Activated T-cell treated with anti-CD3 and anti-CD28 coated beads, Interleukin-2, amount 50 U/mL, for 72 hours (primary cell): ENCODE data around the gene KIAA1755. TPM values are rescaled to one million over a fixed set of nuclear protein-coding genes. Genes with fewer than 3 reads are reported as not detected.

ENCODE experiments used
- ATAC-seq, 2 donors: fragments of 150-1000 bp; cut with Tn5 transposase; replicated peaks in 1 of 2; 2 replicates each; pipeline ENCODE4 v1.10.0; 2021; ENCODE audit warnings: moderate library complexity in 2 of 2, mild to moderate bottlenecking in 1 of 2
- DNase-seq, 2 donors: peaks; one replicate each; pipeline ENCODE4 v3.0.0; 2021 to 2022; ENCODE audit warnings: mixed read lengths in 1 of 2
- H3K27ac Mint-ChIP-seq: one replicate; pipeline ENCODE4 v1.8.0; 2022; ENCODE audit warnings: mild to moderate bottlenecking, moderate library complexity, mixed read lengths
- H3K27me3 Mint-ChIP-seq: one replicate; pipeline ENCODE4 v1.8.0; 2022; ENCODE audit warnings: low read depth, mixed read lengths
- H3K36me3 Mint-ChIP-seq, 2 donors: one replicate each; pipeline ENCODE4 v1.8.0; 2022; ENCODE audit warnings: mixed read lengths in 2 of 2, mild to moderate bottlenecking in 1 of 2; ENCODE audit not compliant: insufficient read depth in 2 of 2
- H3K4me1 Mint-ChIP-seq: one replicate; pipeline ENCODE4 v1.8.0; 2022; ENCODE audit warnings: low read depth, mixed read lengths
- H3K4me3 Mint-ChIP-seq, 2 donors: one replicate each; pipeline ENCODE4 v1.8.0; 2022; ENCODE audit warnings: mild to moderate bottlenecking in 2 of 2, mixed read lengths in 2 of 2, moderate library complexity in 2 of 2
- H3K9me3 Mint-ChIP-seq, 2 donors: one replicate each; pipeline ENCODE4 v1.8.0; 2022; ENCODE audit warnings: mixed read lengths in 2 of 2
- total RNA-seq, 2 donors: library from RNA; stranded (reverse); gene quantifications; one replicate each; pipeline ENCODE4 v1.2.3, GENCODE V29; 2022

KIAA1755 gene
- total RNA-seq, 2 donors from 2014 or later = not detected

GRCh38 chr20:38202153-38202981 is 58.2 kb downstream of the KIAA1755 start:
- no peak overlapping the region for H3K27ac Mint-ChIP-seq
- DNase-seq (no peak), ATAC-seq (no peak)
- no peaks in the 10 kb centered on the region for H3K27me3 Mint-ChIP-seq
- no peaks in the 10 kb centered on the region for H3K4me1 Mint-ChIP-seq
- H3K36me3 Mint-ChIP-seq = no peaks in the 10 kb centered on the region
- H3K4me3 Mint-ChIP-seq = no peak overlapping the region
- no peaks in the 10 kb centered on the region for H3K9me3 Mint-ChIP-seq

GRCh38 chr20:38201356-38201755 is 59.2 kb downstream of the KIAA1755 start:
- no peaks in the 10 kb centered on the region for H3K9me3 Mint-ChIP-seq
- ATAC-seq (no peak), DNase-seq (no peak)
- H3K4me1 Mint-ChIP-seq = no peaks in the 10 kb centered on the region
- no peaks in the 10 kb centered on the region for H3K27me3 Mint-ChIP-seq
- H3K27ac Mint-ChIP-seq = no peak overlapping the region
- no peaks in the 10 kb centered on the region for H3K36me3 Mint-ChIP-seq
- no peak overlapping the region for H3K4me3 Mint-ChIP-seq

DNA sequence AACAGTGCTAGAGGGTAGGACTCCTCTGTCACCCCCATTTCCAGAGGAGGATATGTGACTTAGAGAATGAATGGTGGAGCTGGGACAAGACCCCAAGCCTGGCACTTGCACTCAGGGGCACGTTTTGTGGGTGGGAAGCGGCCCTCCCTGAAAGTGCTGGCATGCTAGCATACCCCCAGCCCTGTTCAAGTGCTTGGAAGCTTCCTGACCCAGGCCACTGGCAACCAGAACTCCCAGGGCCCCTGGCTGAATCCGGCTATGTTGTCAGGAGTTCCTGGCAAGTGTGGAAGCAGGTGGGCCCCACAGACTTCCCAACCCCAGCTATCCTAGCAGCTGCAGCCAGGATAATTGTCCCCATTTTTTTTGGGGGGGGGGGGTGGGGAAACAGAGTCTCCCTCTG is 59.9 kb downstream of the KIAA1755 start:
- Mint-ChIP-seq H3K4me1 (no peaks in the 10 kb centered on the region), H3K36me3 (no peaks in the 10 kb centered on the region), H3K27ac (no peak overlapping the region), H3K9me3 (no peaks in the 10 kb centered on the region), H3K4me3 (no peak overlapping the region), H3K27me3 (no peaks in the 10 kb centered on the region)
- ATAC-seq = no peak
- no peak for DNase-seq

GRCh38 chr20:38199501-38200390 is 60.8 kb downstream of the KIAA1755 start:
- H3K27ac Mint-ChIP-seq = no peak overlapping the region

DNA sequence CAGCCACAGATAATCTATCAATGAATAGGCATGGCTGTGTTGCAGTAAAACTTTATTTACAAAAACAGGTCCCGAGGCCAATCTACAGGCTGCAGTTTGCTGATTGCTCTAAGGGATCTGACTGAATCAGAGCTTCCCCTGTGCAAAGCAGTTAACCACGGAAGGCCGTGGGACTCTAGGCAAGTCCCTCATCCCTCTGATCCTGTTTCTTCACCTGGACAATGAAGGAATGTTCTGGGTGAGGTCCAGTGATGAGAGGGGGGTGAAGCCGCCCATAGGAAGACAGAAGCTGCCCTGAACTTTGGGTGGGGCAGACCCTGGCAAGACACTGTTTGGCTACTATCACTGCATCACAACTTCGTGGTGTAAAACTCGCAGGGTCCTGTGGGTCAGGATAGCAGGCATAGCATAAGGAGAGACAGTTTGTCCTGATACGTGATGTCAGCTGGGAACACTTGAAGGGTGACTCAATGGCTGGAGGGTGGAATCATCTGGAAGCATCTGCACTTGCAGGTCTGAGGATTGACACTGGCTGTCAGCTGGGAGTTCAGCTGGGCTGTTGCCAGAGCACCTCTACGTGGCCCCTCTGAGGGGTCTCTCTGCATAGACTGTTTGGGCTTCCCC is 62.2 kb downstream of the KIAA1755 start:
- DNase-seq = no peak
- no peak for ATAC-seq
- Mint-ChIP-seq H3K27me3 (no peaks in the 10 kb centered on the region), H3K36me3 (no peaks in the 10 kb centered on the region), H3K27ac (no peak overlapping the region), H3K9me3 (peaks cover 2% of the 10 kb centered on the region in 2 donors), H3K4me3 (no peak overlapping the region), H3K4me1 (no peaks in the 10 kb centered on the region)

More at GRCh38 chr20:38199501-38200390, 60.8 kb downstream of the KIAA1755 start:
- DNase-seq = no peak
- no peak for ATAC-seq
- no peak overlapping the region for H3K4me3 Mint-ChIP-seq
- no peaks in the 10 kb centered on the region for H3K36me3 Mint-ChIP-seq
- H3K9me3 Mint-ChIP-seq = no peaks in the 10 kb centered on the region
- H3K27me3 Mint-ChIP-seq = no peaks in the 10 kb centered on the region
- no peaks in the 10 kb centered on the region for H3K4me1 Mint-ChIP-seq

DNA sequence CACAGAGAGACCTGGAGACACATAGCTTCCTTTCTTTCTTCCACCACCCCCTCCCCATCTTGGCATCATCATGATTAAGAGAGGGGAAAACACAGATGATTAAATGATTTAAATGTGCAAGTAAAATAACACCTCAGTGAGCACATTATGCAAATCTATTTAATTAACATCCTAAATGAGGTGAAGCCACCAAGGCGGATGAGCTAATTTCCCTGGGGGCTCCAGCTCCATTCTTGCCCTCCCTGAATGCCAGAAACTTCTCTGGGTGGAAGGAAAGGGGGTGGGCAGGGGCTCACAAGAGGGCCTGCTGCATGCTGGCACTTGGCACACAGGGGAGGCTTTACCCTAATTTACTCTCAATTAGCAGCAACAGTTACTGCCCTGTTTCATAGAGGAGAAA is 62.9 kb downstream of the KIAA1755 start:
- ATAC-seq = no peak

DNA sequence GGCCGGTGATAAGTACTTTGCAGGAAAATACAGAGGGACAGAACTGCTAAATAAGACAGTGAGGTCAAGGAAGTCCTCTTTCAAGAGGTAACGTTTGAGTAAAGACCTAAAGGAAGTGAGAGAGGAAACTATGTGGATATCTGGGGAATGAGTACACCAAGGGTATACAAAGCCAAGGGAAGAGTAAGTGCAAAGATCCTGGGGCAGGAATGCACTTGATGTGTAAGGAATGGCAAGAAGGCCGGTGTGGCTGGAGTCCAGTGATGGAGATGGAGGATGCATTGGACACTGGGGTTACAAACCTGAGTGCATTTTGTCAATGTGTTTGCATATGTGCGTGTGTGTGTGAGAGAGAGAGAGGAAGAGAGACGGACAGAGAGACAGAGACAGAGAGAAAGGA is 63.3 kb downstream of the KIAA1755 start:
- no peak for ATAC-seq
- H3K27me3 Mint-ChIP-seq = no peaks in the 10 kb centered on the region
- peaks cover 2% of the 10 kb centered on the region in 2 donors for H3K9me3 Mint-ChIP-seq
- H3K4me3 Mint-ChIP-seq = no peak overlapping the region
- H3K36me3 Mint-ChIP-seq = no peaks in the 10 kb centered on the region
- no peak overlapping the region for H3K27ac Mint-ChIP-seq
- no peak for DNase-seq
- no peaks in the 10 kb centered on the region for H3K4me1 Mint-ChIP-seq

More for the DNA sequence above, 62.9 kb downstream of the KIAA1755 start:
- H3K9me3 Mint-ChIP-seq = peaks cover 2% of the 10 kb centered on the region in 2 donors
- no peak overlapping the region for H3K4me3 Mint-ChIP-seq
- H3K4me1 Mint-ChIP-seq = no peaks in the 10 kb centered on the region
- no peaks in the 10 kb centered on the region for H3K36me3 Mint-ChIP-seq
- no peak overlapping the region for H3K27ac Mint-ChIP-seq
- no peak for DNase-seq
- H3K27me3 Mint-ChIP-seq = no peaks in the 10 kb centered on the region

DNA sequence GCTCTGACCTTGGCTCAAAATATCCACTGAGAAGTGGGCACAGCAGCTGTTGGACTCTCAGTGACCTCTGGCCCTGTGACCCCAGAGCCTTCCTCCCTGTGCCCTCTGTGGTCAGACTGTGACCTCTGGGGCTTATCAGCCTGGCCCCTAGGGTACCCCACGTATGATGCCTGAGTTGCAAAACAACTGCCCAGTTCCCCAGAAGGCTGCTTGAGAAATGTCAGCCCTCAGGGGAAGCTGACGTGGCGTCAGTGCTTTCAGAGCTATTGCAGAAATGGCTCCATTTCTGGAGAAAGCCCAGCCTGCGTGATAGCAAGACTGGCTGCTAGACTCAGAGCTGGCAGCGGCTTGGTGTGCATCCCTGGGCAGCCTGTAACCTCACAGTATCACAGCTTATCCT is 63.9 kb downstream of the KIAA1755 start:
- DNase-seq (no peak), ATAC-seq (no peak)
- Mint-ChIP-seq H3K4me3 (no peak overlapping the region), H3K36me3 (no peaks in the 10 kb centered on the region), H3K27ac (no peak overlapping the region), H3K4me1 (no peaks in the 10 kb centered on the region), H3K27me3 (no peaks in the 10 kb centered on the region), H3K9me3 (peaks cover 2% of the 10 kb centered on the region in 2 donors)

DNA sequence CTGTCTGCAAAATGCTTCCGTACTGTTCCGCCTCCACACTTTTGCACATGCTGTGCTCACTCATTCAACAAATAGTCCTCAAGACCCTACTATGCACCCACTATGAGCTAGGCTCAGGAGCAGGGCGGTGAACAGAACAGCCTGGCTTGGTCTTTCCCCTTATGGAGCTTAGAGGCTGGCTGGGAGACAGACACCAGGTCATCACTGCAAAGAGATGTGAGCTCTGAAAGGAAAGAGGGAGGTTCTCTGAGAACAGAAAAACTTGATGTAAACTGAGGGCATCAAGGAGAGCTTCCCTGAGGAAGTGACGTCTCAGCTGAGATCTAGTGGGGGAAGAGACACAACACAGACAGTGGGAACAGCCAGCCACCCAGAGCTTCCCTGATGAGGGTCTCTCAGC is 64.5 kb downstream of the KIAA1755 start:
- DNase-seq = no peak
- Mint-ChIP-seq H3K27ac (no peak overlapping the region), H3K4me1 (no peaks in the 10 kb centered on the region), H3K9me3 (peaks cover 2% of the 10 kb centered on the region in 2 donors), H3K27me3 (no peaks in the 10 kb centered on the region), H3K36me3 (no peaks in the 10 kb centered on the region), H3K4me3 (no peak overlapping the region)
- ATAC-seq = no peak

- ATAC-seq (no peak), DNase-seq (no peak)
- Mint-ChIP-seq H3K27me3 (no peaks in the 10 kb centered on the region), H3K4me1 (no peaks in the 10 kb centered on the region), H3K4me3 (no peak overlapping the region), H3K36me3 (no peaks in the 10 kb centered on the region), H3K9me3 (peaks cover 2% of the 10 kb centered on the region in 2 donors), H3K27ac (no peak overlapping the region)
These were observed 65.0 kb downstream of the KIAA1755 start for GRCh38 chr20:38195521-38195920.

DNA sequence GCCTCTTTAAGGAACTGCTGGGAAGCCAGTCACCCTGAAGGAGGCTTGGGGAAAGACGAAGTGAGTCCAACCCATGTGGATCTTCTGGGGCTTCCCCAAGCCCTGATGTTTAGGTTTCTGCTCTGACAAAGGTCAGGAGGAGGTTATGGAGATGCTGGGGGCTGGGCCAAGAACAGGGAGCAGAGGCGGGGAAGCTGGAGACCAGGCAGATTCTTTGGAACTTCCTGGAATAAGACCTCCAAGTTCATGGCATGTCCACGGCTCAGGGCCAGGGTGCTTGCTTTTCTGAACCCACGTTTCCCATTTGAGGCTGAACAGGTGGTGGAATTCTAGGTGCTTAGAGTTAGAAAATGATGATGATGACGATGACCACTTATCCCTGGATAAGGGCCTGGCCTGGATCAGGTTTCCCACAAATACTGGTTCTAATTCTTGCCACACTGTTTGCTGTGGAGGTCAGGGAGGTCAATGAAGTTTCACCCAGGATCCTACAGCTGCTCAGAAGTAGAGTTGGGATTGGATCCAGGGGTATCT is 65.5 kb downstream of the KIAA1755 start:
- no peak for ATAC-seq
- H3K9me3 Mint-ChIP-seq = peaks cover 2% of the 10 kb centered on the region in 2 donors
- H3K27ac Mint-ChIP-seq = no peak overlapping the region

DNA sequence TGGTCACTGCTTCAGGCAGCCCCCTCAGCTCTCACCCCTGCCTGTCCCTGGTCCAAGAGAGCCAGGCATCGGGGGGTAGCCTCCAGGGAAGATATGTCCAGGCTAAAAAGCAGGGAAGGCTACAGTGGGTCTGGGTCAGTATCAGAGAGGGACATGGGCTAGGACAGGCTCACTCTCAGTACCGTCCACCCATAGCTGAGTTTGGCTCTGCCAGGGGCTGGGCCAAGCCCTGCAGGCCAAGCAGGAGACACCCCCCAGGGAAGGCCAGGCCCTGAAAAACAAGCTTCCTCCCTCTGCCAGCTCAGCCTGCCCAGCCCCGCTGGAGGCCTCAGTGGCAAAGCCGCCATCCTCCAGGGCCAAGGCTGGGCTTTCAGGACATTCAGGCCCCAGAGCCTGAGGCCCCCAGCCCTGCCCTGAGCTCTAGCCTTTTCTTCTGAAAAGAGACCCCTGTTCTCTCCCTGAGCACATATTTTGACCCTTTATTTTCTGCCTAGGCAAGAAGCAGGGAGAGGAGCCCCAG is 66.9 kb downstream of the KIAA1755 start:
- H3K27me3 Mint-ChIP-seq = no peaks in the 10 kb centered on the region
- peaks cover 2% of the 10 kb centered on the region in 2 donors for H3K9me3 Mint-ChIP-seq
- no peak overlapping the region for H3K4me3 Mint-ChIP-seq
- ATAC-seq (no peak), DNase-seq (no peak)
- H3K27ac Mint-ChIP-seq = no peak overlapping the region
- no peaks in the 10 kb centered on the region for H3K36me3 Mint-ChIP-seq
- H3K4me1 Mint-ChIP-seq = no peaks in the 10 kb centered on the region

More for the DNA sequence above, 65.5 kb downstream of the KIAA1755 start:
- no peak for DNase-seq
- no peaks in the 10 kb centered on the region for H3K36me3 Mint-ChIP-seq
- H3K27me3 Mint-ChIP-seq = no peaks in the 10 kb centered on the region
- H3K4me1 Mint-ChIP-seq = no peaks in the 10 kb centered on the region
- no peak overlapping the region for H3K4me3 Mint-ChIP-seq
